ENCODE data around the gene TSPAN18.

- no peak for TF ChIP-seq POLR2A (IDR thresholded peaks at IDR 0.05)
- no peak for TF ChIP-seq CTCF (IDR thresholded peaks at IDR 0.05)
- no peak for TF ChIP-seq POLR2AphosphoS5 (IDR thresholded peaks at IDR 0.05; ENCODE audit: insufficient read depth in 1 of 2, low read depth in 1 of 2)
Measured at GRCh38 chr11:44848203-44848962, 121.6 kb downstream of the TSPAN18 start.

Data from vagina (tissue), 2 donors.